HG02610 (cell line): ENCODE results near the gene RTN4RL2.

Source experiments
- ATAC-seq: cut with Tn5 transposase; IDR thresholded peaks from one replicate; pipeline ENCODE4 v1.9.1; 2021; ENCODE audit warnings: mild to moderate bottlenecking, moderate library complexity; ENCODE audit not compliant: unreplicated experiment

RTN4RL2 gene

GRCh38 chr11:57516061-57516443 lies 55.7 kb downstream of the RTN4RL2 start:
- ATAC-seq: no peak

DNA sequence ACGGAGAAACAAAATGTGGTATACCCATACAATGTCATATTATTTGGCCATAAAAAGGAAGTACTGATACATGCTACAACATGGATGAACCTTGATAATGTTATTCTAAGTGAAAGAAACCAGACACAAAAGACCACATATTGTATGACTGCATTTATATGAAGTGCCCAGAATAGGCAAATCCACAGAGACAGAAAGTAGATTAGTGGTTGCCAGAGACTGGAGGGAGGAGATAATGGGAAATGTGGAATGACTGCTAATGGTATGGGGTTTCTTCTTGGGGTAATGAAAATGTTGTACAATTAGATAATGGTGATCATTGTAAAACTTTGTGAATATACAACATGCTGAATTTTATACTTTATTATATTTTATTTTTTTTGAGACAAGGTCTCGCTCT lies 60.8 kb downstream of the RTN4RL2 start:
- no peak for ATAC-seq

DNA sequence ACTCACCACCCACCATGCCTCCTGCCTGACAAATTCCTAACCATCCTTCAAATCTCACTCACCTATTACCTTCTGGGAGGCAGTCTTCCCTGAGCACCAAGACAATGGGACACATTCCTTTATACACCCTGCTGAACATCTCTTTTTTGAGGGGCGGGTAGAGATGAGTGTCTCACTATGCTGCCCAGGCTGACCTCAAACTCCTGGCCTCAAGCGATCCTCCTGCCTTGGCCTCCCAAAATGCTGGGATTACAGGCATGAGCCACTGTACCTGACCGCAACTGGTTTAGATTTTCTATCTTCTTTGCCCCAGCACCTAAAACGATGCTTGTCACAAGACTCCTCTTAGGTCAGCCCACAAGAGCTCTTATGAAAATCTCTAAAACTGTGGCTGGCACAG lies 63.1 kb downstream of the RTN4RL2 start:
- no peak for ATAC-seq
